ENCODE data around the gene DMRT1.

DMRT1 gene

GRCh38 chr9:875119-875962, 33.8 kb downstream of the DMRT1 start:
- H3K4me2 ChIP-seq (ENCODE audit: low read length) = no peak overlapping the region
- H3K36me3 ChIP-seq (ENCODE audit: insufficient read depth, low read length) = no peaks in the 10 kb centered on the region
- H3K27me3 ChIP-seq (ENCODE audit: control insufficient read depth, insufficient read depth, low read length) = peaks cover 3% of the 10 kb centered on the region
- no peak overlapping the region for H3K4me3 ChIP-seq (ENCODE audit: low read length)
- no peaks in the 10 kb centered on the region for H3K9me3 ChIP-seq (replicated peaks; ENCODE audit: low read length)
- H3K4me1 ChIP-seq (ENCODE audit: control insufficient read depth, insufficient read depth, low read length) = no peaks in the 10 kb centered on the region
- H3K9ac ChIP-seq (ENCODE audit: low read depth, low read length) = no peak overlapping the region

DNA sequence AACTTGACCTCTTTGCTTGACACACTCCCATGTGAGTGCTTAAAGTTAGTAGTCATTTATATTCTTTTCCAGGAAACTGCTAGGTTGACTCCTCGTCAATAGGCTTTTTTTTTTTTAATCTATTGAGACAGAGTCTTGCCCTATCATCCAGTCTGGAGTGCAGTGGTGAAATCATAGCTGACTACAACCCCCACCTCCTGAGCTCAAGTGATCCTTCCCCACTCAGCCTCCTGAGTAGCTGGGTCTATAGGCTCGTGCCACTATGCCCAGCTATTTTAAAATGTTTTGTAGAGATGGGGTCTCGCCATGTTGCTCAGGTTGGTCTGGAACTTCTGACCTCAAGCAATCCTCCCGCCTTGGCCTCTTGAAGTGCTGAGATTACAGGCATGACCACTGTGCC, 34.9 kb downstream of the DMRT1 start:
- no peaks in the 10 kb centered on the region for H3K36me3 ChIP-seq (ENCODE audit: insufficient read depth, low read length)
- H3K27me3 ChIP-seq (ENCODE audit: control insufficient read depth, insufficient read depth, low read length) = peaks cover 3% of the 10 kb centered on the region
- no peak overlapping the region for H3K9ac ChIP-seq (ENCODE audit: low read depth, low read length)
- H3K4me1 ChIP-seq (ENCODE audit: control insufficient read depth, insufficient read depth, low read length) = no peaks in the 10 kb centered on the region
- H3K4me2 ChIP-seq (ENCODE audit: low read length) = no peak overlapping the region
- H3K4me3 ChIP-seq (ENCODE audit: low read length) = no peak overlapping the region
- no peaks in the 10 kb centered on the region for H3K9me3 ChIP-seq (replicated peaks; ENCODE audit: low read length)

GRCh38 chr9:878239-878638, 36.7 kb downstream of the DMRT1 start:
- Histone ChIP-seq H3K27me3 (ENCODE audit: control insufficient read depth, insufficient read depth, low read length) (peaks cover 9% of the 10 kb centered on the region), H3K4me1 (ENCODE audit: control insufficient read depth, insufficient read depth, low read length) (no peaks in the 10 kb centered on the region), H3K4me2 (ENCODE audit: low read length) (no peak overlapping the region), H3K9me3 (replicated peaks; ENCODE audit: low read length) (no peaks in the 10 kb centered on the region), H3K36me3 (ENCODE audit: insufficient read depth, low read length) (no peaks in the 10 kb centered on the region), H3K4me3 (ENCODE audit: low read length) (no peak overlapping the region), H3K9ac (ENCODE audit: low read depth, low read length) (no peak overlapping the region)

DNA sequence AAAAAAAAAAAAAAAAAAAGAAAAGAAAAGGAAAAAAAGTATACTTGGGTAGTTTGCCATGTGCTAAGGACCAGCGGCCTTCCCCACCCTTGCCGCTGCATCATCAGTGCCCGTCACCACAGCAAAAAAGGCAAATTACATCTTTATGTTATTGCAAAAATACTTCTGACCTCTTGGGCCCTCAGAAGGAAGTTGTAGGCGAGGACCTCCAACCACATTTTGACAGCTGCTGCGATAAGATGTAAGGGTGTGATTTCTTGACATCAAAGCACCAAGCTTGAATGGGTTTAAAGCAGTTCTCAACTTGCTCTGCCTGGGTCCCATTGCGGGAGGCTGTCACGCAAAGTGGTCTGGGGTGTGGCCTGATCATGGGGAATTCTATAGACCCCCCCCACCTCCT, 39.2 kb downstream of the DMRT1 start:
- Histone ChIP-seq H3K4me3 (ENCODE audit: low read length) (no peak overlapping the region), H3K27me3 (ENCODE audit: control insufficient read depth, insufficient read depth, low read length) (peaks cover 13% of the 10 kb centered on the region), H3K9ac (ENCODE audit: low read depth, low read length) (no peak overlapping the region), H3K36me3 (ENCODE audit: insufficient read depth, low read length) (no peaks in the 10 kb centered on the region), H3K4me2 (ENCODE audit: low read length) (no peak overlapping the region), H3K4me1 (ENCODE audit: control insufficient read depth, insufficient read depth, low read length) (no peaks in the 10 kb centered on the region), H3K9me3 (replicated peaks; ENCODE audit: low read length) (no peaks in the 10 kb centered on the region)

DNA sequence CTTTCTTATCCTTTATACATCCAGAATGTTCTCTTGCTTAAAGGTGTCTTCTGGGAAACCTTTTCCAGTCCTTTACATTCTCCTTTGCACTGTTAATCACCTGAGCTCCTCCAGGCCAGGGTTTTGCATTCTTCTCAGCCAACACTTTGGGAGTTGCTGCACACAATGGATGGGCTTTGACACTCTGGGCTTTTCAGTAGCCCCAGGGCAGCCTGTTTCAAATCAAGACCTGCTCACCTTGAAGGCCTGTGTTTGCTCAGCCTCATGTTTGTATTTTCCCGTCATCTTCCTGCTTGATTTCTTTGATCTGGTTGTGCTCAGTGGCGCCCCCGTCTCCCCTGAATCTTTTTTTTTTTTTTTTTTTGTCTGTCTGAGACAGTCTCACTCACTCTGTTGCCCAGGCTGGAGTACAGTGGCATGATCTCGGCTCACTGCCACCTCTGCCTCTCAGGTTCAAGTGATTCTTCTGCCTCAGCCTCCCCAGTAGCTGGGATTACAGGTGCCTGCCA, 41.0 kb downstream of the DMRT1 start:
- H3K4me1 ChIP-seq (ENCODE audit: control insufficient read depth, insufficient read depth, low read length) = no peaks in the 10 kb centered on the region
- H3K4me3 ChIP-seq (ENCODE audit: low read length) = no peak overlapping the region
- peaks cover 13% of the 10 kb centered on the region for H3K27me3 ChIP-seq (ENCODE audit: control insufficient read depth, insufficient read depth, low read length)
- H3K36me3 ChIP-seq (ENCODE audit: insufficient read depth, low read length) = no peaks in the 10 kb centered on the region
- H3K9ac ChIP-seq (ENCODE audit: low read depth, low read length) = no peak overlapping the region
- no peak overlapping the region for H3K4me2 ChIP-seq (ENCODE audit: low read length)
- no peaks in the 10 kb centered on the region for H3K9me3 ChIP-seq (replicated peaks; ENCODE audit: low read length)

DNA sequence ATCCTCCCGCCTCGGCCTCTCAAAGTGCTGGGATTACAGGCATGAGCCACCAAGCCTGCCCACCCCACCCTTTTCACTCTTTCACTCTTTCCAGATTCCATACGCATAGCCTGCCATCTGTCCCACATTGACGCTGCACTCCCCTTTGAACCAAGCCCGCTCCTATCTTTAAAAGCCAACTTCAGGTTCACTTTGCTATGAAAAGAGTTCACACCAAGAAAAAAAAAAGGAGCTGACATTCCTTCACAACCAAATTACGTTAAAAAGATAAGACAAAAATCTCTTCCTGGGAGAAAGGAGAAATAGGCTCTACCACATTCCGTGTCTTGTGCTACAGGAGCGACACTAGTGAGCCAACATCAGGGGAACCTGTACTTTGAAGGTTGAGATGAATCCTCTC, 41.5 kb downstream of the DMRT1 start:
- Histone ChIP-seq H3K9ac (ENCODE audit: low read depth, low read length) (no peak overlapping the region), H3K9me3 (replicated peaks; ENCODE audit: low read length) (no peaks in the 10 kb centered on the region), H3K4me2 (ENCODE audit: low read length) (no peak overlapping the region), H3K27me3 (ENCODE audit: control insufficient read depth, insufficient read depth, low read length) (peaks cover 13% of the 10 kb centered on the region), H3K4me1 (ENCODE audit: control insufficient read depth, insufficient read depth, low read length) (no peaks in the 10 kb centered on the region), H3K36me3 (ENCODE audit: insufficient read depth, low read length) (no peaks in the 10 kb centered on the region), H3K4me3 (ENCODE audit: low read length) (no peak overlapping the region)

GRCh38 chr9:886886-887285, 45.4 kb downstream of the DMRT1 start:
- Histone ChIP-seq H3K27me3 (ENCODE audit: control insufficient read depth, insufficient read depth, low read length) (peaks cover 5% of the 10 kb centered on the region), H3K4me2 (ENCODE audit: low read length) (no peak overlapping the region), H3K9me3 (replicated peaks; ENCODE audit: low read length) (no peaks in the 10 kb centered on the region), H3K9ac (ENCODE audit: low read depth, low read length) (no peak overlapping the region), H3K4me1 (ENCODE audit: control insufficient read depth, insufficient read depth, low read length) (no peaks in the 10 kb centered on the region), H3K36me3 (ENCODE audit: insufficient read depth, low read length) (no peaks in the 10 kb centered on the region), H3K4me3 (ENCODE audit: low read length) (no peak overlapping the region)

- Histone ChIP-seq H3K9me3 (replicated peaks; ENCODE audit: low read length) (no peaks in the 10 kb centered on the region), H3K4me3 (ENCODE audit: low read length) (no peak overlapping the region), H3K4me1 (ENCODE audit: control insufficient read depth, insufficient read depth, low read length) (no peaks in the 10 kb centered on the region), H3K27me3 (ENCODE audit: control insufficient read depth, insufficient read depth, low read length) (peaks cover 4% of the 10 kb centered on the region), H3K36me3 (ENCODE audit: insufficient read depth, low read length) (no peaks in the 10 kb centered on the region), H3K4me2 (ENCODE audit: low read length) (no peak overlapping the region), H3K9ac (ENCODE audit: low read depth, low read length) (no peak overlapping the region)
These were observed 50.6 kb downstream of the DMRT1 start for GRCh38 chr9:892123-892522.

GRCh38 chr9:893115-893514, 51.6 kb downstream of the DMRT1 start:
- Histone ChIP-seq H3K4me1 (ENCODE audit: control insufficient read depth, insufficient read depth, low read length) (no peaks in the 10 kb centered on the region), H3K36me3 (ENCODE audit: insufficient read depth, low read length) (no peaks in the 10 kb centered on the region), H3K9me3 (replicated peaks; ENCODE audit: low read length) (no peaks in the 10 kb centered on the region), H3K4me3 (ENCODE audit: low read length) (no peak overlapping the region), H3K9ac (ENCODE audit: low read depth, low read length) (no peak overlapping the region), H3K4me2 (ENCODE audit: low read length) (no peak overlapping the region), H3K27me3 (ENCODE audit: control insufficient read depth, insufficient read depth, low read length) (peaks cover 4% of the 10 kb centered on the region)

DNA sequence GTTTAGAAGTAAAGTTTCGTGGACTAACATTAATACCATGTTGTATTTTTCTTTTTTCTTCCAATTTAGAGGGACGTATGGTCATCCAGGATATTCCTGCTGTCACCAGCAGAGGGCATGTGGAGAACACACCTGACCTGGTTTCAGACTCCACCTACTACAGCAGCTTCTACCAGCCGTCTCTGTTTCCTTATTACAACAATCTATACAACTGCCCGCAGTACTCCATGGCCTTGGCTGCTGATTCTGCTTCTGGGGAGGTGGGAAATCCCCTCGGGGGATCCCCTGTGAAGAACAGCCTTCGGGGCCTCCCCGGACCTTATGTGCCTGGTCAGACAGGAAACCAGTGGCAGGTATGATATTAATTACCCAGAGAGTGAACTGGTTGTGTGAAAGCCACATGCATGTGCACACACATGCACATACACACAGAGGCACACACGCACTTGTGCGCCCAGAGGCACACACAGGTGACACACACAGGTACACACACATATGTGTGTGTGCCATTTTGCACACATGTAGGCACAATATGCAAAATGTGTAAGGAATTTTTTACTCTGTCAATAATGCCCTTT, 52.4 kb downstream of the DMRT1 start:
- Histone ChIP-seq H3K4me1 (ENCODE audit: control insufficient read depth, insufficient read depth, low read length) (no peaks in the 10 kb centered on the region), H3K9me3 (replicated peaks; ENCODE audit: low read length) (no peaks in the 10 kb centered on the region), H3K9ac (ENCODE audit: low read depth, low read length) (no peak overlapping the region), H3K4me3 (ENCODE audit: low read length) (no peak overlapping the region), H3K36me3 (ENCODE audit: insufficient read depth, low read length) (no peaks in the 10 kb centered on the region), H3K4me2 (ENCODE audit: low read length) (no peak overlapping the region), H3K27me3 (ENCODE audit: control insufficient read depth, insufficient read depth, low read length) (peaks cover 4% of the 10 kb centered on the region)

DNA sequence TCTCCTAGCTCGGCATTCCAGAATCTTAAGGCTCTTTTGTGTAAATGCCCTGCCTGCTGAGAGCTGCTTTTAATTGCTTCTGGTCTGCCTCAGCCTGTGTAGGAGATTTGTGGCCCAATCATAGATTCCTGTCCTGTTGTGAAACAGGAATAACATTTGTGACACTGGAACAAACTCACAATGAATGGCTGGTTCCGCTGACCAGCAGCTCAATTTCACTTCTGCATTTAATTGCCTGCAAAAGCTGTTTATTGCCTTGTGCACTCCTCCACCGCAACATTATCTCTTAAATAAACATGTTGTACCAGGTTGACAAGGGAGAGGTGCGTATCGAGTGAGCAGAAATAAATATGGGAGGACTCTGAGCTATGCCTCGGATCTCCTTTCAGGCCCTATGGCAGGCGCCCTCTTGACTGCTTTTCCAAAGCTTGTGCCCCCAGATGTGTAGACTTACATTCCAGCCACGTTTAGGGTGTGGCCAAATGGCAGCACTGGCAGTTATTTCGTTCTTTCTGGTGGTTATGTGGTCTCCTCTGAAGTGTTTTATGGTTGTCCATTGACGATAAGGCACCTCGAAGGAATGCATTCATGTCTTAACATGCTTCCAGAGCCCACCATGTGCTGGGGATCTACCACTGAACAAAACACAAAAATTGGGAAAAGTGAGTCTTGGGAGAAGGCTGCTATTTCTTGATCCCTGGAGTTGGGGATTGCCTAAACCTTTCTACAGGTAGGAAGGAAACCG, 58.1 kb downstream of the DMRT1 start:
- Histone ChIP-seq H3K4me1 (ENCODE audit: control insufficient read depth, insufficient read depth, low read length) (no peaks in the 10 kb centered on the region), H3K4me2 (ENCODE audit: low read length) (no peak overlapping the region), H3K27me3 (ENCODE audit: control insufficient read depth, insufficient read depth, low read length) (no peaks in the 10 kb centered on the region), H3K9ac (ENCODE audit: low read depth, low read length) (no peak overlapping the region), H3K4me3 (ENCODE audit: low read length) (no peak overlapping the region), H3K36me3 (ENCODE audit: insufficient read depth, low read length) (no peaks in the 10 kb centered on the region), H3K9me3 (replicated peaks; ENCODE audit: low read length) (no peaks in the 10 kb centered on the region)
